ENCODE data around the gene CCDC12.

GRCh38 chr3:46925585-46925934 lies 51.0 kb downstream of the CCDC12 start:
- TF ChIP-seq POLR2A (IDR thresholded peaks at IDR 0.05), result no peak
- no peak for TF ChIP-seq CTCF (IDR thresholded peaks at IDR 0.05)

Measured in thyroid gland (tissue), 4 donors.